GM21576 (cell line): ENCODE data around the gene EXOC4.
"Not testable (repeated sequence)": the region's sequence is repeated elsewhere in the genome, so short reads cannot be mapped to it uniquely, and the experiment has no call there.

Experiments used
- ATAC-seq: cut with Tn5 transposase; IDR thresholded peaks from one replicate; pipeline ENCODE4 v1.9.1; 2021; ENCODE audit warnings: mild to moderate bottlenecking, moderate library complexity; ENCODE audit not compliant: unreplicated experiment

The EXOC4 gene

DNA sequence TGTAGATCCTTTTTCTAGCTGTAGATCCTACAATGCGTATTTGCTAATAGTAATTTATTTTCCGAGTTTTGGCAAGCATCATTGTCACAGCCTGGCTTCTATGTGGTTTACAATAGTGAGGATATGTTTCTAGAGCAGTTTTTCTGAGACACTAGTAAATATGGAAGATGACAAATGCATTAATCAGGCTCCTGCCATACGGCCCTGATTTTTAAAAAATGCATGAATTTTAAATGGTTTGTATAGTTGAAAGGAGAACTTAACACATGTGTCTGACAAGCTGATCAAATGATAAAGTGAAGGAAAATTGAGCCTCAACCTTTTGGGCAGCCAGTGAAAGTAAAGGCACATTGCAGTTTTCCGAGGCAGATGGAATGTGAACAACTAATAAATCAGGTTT is 354.1 kb downstream of the EXOC4 start:
- no peak for ATAC-seq

DNA sequence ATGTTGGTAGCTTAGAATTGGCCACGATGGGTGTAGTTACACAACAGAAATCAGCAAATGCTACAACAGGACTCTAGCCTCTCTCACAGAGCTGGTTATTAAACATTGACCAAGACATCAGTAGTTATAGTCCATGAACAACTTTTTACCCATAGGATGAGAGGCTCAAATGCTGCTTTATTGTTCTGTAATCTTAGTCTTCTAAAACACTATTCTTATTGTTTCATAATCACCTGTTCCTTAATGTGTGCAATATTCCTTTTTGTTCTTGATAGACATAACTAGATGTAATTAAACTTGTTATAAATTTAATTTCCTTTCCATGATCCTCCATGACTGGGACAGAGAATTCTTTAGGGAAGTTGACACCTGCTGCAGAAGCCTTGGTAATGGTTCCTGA is 356.9 kb downstream of the EXOC4 start:
- no peak for ATAC-seq

DNA sequence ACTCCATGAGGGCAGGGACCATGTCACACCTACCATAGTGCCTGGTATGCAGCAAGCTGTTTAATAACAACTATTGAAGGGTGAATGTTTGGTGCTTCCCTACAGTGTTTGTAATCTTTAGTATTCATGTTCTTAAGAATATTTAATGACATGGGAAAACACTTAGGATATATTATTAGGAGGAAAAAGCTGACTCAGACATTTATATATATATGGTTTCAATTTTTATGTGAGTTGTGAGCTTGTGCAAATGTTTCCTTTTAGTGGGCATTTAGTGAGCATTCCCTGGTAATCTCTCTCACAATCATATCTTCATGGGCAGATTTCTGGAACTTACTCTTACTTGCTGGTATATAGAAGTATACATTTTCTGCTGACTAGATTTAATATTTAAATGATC is 359.1 kb downstream of the EXOC4 start:
- ATAC-seq = no peak

DNA sequence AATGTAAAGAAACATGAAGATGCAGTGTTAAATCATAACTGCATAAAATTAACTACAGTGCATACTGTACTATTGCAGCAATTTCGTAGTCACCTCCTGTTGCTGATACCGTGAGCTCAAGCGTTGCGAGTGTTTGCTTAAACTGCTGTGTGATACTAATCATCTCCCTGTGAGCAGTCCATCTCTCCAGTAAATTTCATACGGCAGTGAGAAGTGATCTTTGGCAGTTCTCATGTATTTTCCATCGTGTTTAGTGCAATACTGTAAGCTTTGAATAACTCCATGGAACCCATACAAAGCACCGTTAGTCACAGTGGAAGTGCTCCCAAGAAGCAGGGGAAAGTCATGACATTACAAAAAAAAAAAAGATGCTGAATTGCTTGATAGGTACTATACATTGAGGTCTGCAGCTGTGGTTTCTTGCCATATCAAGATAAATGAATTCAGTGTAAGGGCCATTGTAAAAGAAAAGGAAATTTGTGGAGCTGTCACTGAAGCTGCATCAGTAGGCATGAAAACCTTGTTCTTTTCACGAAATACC is 360.4 kb downstream of the EXOC4 start:
- no peak for ATAC-seq

DNA sequence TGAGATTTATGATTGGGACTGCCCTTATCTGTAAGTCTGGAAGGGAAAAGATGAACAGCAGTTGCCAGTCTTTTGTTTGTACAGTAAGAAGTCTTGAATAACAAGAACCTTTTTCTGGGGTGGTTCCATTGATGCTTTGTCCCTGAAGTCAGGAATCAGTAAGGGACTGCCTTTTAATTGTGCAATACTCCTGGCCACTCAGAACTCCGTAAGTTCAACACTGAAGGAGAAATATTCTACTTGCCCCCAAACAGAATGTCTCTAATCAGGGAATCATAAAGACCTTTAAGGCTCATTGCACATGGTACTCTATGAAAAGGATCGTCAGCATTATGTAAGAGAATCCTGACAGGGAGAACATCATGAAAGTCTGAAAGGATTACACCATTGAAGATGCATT is 361.4 kb downstream of the EXOC4 start:
- no peak for ATAC-seq

DNA sequence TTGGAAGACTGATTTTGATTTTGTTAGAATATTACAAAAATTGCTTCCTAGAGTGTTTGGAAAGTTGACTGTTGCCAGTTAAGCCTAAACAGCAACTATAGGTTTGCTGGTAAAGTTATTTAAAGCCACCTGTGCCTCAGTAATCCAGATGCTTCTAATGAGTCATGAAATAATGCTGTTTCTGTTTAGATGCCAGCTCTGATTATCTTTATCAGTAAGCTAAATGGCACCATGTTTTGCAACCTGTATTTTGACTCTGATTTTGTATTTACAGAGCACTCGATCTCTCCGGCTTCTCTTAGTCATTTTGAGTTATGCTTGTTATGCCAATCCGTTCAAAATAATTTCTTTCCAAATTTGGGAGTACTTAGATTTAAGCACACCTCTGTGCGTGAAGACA is 366.1 kb downstream of the EXOC4 start:
- no peak for ATAC-seq

DNA sequence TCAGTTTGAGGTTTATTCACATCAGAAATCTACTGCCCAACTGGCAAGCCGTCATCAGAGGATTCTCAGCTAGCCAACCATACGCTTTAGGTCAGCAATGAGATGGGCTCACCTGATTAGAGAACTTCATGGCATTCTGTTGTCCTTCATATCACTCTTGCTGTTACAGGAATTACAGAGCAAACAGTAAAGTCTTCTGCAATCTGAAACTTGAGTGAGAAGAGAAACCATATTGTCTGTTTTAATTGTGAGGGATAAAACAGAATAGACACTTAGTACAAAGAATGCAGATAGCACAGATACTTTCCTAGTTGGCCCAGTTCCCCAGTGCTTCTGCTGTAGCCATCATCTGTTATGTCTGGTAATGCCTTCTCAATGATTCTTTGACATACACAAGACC is 366.6 kb downstream of the EXOC4 start:
- ATAC-seq = no peak

DNA sequence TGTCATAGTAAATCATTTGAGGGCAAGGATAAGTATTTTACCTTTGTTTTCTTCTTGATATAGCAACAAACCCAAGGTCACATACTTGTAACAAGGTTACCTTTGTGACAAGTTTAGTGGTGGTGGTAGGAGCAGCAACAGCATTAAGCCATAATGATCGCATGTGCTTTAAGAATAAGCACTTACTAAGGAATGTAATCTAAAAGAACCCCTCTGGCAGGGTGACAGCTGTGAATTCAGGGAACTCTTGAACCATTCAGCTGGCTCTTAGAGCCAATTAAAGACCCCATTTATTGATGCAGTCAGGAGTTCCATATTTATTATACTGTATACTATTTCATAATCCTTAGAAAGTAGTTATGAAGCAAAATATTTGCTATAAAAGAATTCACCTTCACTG is 370.8 kb downstream of the EXOC4 start:
- no peak for ATAC-seq

DNA sequence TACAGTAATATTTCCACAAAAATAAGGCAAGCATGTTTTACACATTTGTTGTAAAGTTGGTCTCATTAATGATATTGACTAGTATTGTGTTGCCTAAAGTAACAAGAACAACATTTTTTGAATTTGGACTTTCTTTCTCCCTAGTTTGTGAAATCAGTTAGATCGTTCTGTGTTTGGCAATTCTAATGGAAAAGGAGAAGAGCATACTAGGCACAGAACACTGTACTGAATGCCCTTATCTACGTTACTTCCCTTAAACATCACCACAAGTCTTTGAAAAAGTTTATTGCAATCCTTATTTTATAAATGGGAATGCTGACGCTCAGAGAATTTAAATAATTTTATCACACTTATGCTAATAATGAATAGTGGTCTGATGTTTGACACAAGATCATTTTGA is 372.2 kb downstream of the EXOC4 start:
- no peak for ATAC-seq

DNA sequence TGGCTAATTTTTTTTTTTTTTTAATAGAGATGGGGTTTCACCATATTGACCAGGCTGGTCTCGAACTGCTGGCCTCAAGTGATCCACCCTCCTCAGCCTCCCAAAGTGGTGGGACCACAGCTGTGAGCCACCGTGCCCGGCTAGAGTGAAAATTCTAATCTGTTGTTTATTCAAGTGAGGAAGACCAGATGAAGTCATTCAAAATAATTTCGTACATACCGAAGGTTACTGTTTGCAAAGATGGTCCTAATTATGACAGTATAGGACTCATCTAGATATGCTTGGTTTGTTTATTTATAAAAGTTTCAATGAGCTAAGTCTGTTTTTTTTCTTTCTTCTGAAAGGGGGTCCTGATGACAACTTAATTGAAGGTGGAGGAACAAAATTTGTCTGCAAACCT is 376.8 kb downstream of the EXOC4 start:
- ATAC-seq = no peak

DNA sequence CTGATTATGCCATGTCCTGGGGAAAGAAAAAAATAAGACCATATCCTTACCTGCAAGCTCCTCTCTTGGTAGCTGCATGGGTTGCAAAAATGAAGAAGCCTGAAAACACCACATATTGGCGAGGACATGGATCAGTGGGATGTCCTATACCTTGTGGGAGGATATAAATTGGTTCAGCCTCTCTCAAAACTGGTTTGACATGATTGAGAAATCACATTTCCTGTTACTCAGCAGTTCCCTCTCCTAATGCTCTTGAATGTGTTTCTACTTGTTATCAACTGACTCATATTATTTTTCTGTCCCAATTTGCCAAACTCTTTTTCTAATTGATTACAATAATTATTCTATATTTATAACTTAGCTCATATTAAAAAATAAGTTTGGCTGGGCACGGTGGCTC is 380.2 kb downstream of the EXOC4 start:
- no peak for ATAC-seq

DNA sequence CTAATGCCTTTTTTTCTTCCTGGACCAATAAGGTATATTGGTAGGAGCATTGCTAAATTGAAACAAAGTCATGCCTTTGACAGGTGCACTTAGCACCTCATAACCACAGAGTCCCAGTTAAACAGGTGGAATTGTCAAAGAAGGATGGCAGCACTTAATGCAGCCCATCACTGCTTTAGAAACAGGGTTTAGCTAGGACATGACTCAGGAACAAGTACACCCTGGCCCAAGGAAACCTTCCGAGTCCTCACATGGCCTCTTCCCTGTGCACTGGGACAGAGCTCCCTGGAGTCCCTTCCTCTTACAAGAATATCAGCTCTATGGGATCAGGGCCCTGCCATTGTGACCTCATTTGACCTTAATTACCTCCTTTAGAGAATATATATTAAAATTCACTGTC is 382.7 kb downstream of the EXOC4 start:
- ATAC-seq = no peak

DNA sequence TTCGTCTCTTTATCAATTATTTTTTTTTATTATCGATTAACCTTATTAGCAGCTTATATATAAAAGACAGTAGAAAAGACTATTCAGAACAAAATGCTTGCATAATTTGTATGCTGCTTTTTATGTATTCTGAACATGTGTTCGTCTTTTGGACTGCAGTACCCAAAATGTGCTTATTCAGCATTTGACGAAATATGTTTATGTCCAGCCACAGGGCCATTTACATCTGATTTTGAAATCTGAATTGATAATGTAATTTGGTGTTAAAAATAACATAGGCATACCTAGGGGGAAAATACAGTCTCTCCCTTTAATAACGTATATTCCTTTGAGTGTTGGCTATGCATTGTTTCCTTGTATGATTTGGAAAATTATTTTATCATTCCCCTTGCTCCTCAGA is 386.0 kb downstream of the EXOC4 start:
- no peak for ATAC-seq

DNA sequence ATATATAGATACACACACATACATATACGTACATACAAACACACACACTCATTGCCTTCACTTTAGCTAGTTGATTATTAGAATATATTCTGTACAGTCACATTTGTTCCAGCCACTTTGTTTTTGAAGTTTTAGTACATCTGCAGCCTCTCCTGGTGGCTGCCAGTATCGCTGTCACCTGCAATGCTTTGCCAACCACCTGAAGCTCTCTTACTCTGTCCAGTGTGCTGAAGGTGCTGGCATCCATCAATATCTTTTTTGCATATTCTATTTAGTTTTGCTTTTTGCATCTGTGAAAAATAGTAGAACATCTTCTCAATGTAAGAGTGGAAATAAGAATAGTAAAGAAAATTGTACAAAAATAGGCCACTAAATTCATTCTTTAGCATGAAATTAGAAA is 388.6 kb downstream of the EXOC4 start:
- no peak for ATAC-seq

DNA sequence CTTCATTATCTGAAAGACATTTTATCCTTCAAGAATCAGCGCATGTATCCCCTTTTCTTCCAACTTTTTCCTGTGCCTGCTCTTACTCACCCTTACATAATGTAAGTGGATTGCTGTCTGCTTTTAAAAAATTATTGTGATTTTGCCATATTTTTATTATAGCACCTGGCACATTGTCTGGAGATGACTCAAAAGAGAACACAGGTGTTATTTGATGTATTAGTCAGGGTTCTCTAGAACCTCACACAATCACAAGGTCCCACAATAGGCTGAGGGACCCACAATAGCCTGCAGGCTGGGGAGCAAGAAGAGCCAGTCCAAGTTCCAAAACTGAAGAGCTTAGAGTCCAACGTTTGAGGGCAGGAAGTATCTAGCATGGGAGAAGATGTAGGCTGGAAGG is 390.0 kb downstream of the EXOC4 start:
- ATAC-seq = no peak

DNA sequence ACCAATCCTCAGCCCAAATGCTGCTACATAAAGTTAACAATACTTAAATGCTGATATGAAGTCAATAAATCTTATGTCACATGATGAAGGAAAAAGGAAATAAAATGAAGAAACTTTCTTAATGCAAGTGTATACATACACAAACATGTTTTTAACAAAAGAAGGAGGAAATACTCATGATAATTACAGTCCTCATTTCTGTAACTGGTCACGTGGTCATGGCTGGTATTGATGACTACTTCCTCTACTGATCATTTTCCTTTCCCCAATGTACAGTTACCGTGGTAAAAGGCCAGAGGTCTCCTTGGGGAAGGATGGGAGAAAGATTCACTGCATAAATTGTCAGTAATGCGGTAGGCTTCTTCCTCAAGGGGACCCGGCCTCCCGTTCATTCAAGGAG is 390.8 kb downstream of the EXOC4 start:
- not testable (repeated sequence) for ATAC-seq

DNA sequence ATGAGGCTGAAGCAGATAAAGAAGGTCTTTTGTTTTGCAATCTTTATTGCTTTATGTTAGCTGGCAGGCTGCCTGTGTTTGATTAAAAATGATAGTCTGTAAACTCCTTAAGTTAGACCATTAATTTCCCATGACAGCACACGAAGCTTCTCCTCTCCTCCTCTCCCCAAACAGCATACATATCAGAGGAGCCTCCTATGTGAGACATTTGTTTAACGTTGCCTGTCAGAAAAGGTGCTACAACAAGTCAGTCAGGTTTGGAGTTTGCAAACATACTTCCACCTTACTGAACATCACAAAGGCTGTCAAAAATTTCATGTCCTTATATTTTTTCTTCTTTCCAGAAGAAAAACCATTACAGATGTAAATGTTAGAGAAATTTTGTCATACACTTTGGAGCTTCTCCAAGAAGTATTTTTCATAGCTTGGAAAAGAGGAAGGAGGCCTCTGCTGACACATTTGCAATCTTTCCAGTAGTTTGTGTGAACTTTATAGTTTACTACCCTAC is 393.1 kb downstream of the EXOC4 start:
- no peak for ATAC-seq

DNA sequence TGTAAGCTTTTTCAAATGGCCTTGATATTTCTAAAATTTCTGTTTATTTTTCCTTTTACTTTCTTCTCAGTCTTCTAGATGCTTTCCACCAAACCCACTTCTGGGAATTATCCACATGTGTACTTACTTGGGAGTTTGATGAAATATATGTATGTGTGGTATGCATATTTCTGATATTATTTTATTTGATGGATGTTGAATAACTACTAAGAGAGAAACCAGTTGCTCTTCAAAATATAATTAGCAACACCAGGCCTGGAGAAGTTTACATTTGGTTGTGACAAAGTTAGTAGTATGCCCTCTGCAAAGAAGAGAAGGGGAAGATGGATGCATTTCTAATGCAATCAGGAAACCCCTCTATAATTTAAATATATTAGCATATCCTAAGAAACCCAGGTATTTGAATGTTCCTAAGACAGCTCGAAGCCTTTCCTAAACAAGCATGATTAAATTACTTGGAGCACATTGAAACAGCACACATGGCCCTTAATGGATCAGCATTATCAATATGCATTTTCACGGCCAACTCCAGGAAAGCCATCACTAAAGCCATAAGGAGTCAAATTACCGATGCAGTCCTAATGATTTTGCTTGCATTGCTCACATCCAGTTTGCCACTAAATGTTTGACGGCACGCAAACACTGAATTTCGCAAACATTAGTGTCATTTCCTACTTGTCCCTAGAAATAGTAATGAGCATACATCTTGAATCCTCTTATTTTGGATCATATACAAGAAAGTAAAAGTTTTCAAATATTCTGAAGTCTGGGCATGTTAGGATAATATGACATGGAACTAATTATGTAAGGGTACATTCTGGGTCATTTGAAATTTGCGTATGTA is 393.8 kb downstream of the EXOC4 start:
- no peak for ATAC-seq

DNA sequence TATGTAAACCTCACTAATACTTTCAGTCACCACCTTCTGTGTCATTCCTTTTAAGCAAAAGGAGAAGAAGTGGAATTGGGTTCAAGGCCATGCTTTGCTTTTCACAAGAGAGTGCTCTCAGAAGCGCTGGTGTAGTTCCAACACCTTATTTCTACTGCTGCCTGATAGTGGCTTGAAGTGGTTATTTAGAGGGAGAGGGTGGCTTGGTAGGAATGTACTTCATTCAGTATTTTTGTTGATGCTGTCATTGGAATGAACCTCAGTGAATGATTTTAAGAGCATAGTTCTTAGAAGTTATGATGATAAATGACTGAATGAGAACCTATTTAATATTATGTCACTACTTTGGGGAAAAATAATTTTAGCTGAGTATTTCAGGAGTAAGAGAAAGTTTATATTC is 396.7 kb downstream of the EXOC4 start:
- ATAC-seq = no peak

DNA sequence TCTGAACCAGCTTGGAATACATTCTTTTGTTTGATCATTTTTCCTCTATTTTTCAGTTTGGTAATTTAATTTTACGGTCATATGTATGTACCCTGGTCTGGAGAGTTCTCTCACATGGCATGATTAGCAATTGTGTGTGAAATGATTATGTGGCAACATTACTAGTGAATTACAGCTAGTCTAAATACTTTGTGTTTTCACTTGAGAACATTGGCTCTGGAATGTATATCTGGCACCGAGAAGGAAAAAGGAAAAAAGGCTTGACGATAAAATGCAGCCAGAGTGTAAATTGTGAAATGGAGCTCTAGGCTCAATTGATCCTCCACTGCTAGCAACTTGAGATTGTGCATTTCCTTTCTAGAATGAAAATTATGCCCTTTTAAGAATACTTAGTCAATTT is 397.2 kb downstream of the EXOC4 start:
- no peak for ATAC-seq

DNA sequence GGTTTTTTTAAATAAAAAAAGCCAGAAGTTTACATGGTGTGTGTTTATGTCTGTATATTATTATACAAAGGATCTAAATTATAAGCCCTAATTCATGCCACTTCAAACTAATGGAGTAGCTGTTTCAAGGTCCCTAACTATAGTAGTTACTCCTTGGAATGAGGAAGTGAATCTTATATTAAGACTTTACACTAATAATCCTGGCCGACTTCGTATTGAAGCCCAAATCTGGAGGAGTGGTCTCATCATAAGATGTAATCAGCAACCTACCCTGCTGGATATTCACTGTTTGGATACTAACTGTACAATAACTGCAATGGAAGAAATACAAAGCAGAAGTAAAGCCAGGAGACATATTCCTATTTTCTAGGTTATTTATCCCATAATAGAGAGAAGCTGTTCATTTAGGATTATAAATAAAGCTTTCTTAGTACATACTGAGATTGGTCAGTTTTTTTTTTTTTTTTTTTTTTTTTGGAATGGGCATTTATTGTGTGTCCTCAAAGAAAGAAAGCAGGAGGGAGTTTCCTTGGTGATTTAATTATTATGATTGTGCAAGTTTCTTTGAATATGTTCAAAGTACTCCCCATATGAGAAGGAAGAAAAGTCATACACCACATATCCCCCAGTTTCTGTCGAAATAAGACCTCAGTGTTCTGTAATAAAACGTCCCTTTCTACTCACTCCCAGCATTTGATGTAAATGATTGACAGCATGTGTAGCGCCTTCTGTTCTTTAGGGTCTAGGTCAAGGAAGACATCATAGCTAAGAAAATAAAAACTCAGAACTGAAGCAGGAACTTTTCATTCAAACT is 397.8 kb downstream of the EXOC4 start:
- ATAC-seq = no peak

DNA sequence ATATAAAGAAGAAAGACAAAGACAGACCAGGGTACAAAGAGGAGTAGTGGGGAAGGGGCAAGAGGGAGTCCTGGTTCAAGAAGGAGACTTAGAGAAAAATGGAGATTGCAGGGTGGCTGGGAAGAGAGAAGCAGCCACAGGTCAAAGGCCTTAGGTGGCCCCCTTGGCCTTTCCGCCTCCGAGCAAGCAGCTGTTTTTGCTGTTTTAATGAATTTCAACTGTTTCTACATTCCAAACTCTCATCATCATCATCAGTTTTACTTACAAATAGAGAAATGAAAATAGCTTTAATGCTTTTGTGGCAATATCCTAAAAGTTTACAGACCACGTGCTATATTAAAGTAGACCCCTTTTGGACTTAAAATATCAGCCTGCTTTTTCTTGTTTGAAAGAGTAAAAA is 399.7 kb downstream of the EXOC4 start:
- no peak for ATAC-seq
